Stimulated activated CD4-positive, alpha-beta T cell treated with anti-CD3 and anti-CD28 coated beads, Interleukin-1b, Interleukin-23, amount 100 ng/mL, for 24 hours (primary cell): ENCODE results near the gene TMEM33.
"Not testable (repeated sequence)": the region's sequence is repeated elsewhere in the genome, so short reads cannot be mapped to it uniquely, and the experiment has no call there.

ENCODE experiments used
- DNase-seq, 4 experiments: peaks; one replicate each; pipeline ENCODE4 v3.0.0-alpha.2; 2020; ENCODE audit warnings: low read depth in 4 of 4, low spot score in 1 of 4

TMEM33 gene

GRCh38 chr4:41934901-41935651, at the start of gene TMEM33:
TMEM33 (plus strand) TSS chr4:41935429; CDS start chr4:41935485, 56 bp downstream.
- DNase-seq, result peak; percentile 45 to 73 (median 58)

- DNase-seq, result no peak
Observed at GRCh38 chr4:41885456-41885855, 49.8 kb upstream of the TMEM33 start.

- DNase-seq, result no peak
Observed at GRCh38 chr4:41887277-41887676, 48.0 kb upstream of the TMEM33 start.

GRCh38 chr4:41887821-41888686, 47.2 kb upstream of the TMEM33 start:
- peak in 1 of 4 experiments; percentile 19 for DNase-seq

- no peak for DNase-seq
Observed at GRCh38 chr4:41888687-41889074, 46.5 kb upstream of the TMEM33 start.

GRCh38 chr4:41889317-41889716, 45.9 kb upstream of the TMEM33 start:
- no peak for DNase-seq

- DNase-seq, result no peak
Observed at GRCh38 chr4:41890085-41890484, 45.1 kb upstream of the TMEM33 start.

- DNase-seq, result no peak
Observed at GRCh38 chr4:41896648-41897047, 38.6 kb upstream of the TMEM33 start.

GRCh38 chr4:41897698-41898097, 37.5 kb upstream of the TMEM33 start:
- no peak for DNase-seq

GRCh38 chr4:41909136-41909535, 26.1 kb upstream of the TMEM33 start:
- not testable (repeated sequence) for DNase-seq

GRCh38 chr4:41912546-41912945, 22.7 kb upstream of the TMEM33 start:
- no peak for DNase-seq

GRCh38 chr4:41913509-41913908, 21.7 kb upstream of the TMEM33 start:
- DNase-seq, result no peak

GRCh38 chr4:41918278-41918677, 17.0 kb upstream of the TMEM33 start:
- no peak for DNase-seq

- DNase-seq, result not testable (repeated sequence)
Observed at GRCh38 chr4:41920416-41920815, 14.8 kb upstream of the TMEM33 start.

- DNase-seq, result no peak
Observed at GRCh38 chr4:41921476-41921875, 13.8 kb upstream of the TMEM33 start.

- no peak for DNase-seq
Observed at GRCh38 chr4:41927796-41928499, 7.3 kb upstream of the TMEM33 start.

- no peak for DNase-seq
Observed at GRCh38 chr4:41930139-41930831, 4.9 kb upstream of the TMEM33 start.

- no peak for DNase-seq
Observed at GRCh38 chr4:41932988-41933387, 2.2 kb upstream of the TMEM33 start.

- no peak for DNase-seq
Observed at GRCh38 chr4:41933997-41934503, 1.2 kb upstream of the TMEM33 start.

- DNase-seq, result no peak
Observed at GRCh38 chr4:41934514-41934900, 722 bp upstream of the TMEM33 start.

GRCh38 chr4:41935652-41936021, 408 bp downstream of the TMEM33 start:
- DNase-seq, result peak in 3 of 4 experiments; percentile 10 to 17 (median 14)
